HG02973 (cell line): Measurements from ENCODE around the gene B3GNT7.
"Not testable (repeated sequence)": the region's sequence is repeated elsewhere in the genome, so short reads cannot be mapped to it uniquely, and the experiment has no call there.

Source experiments
- ATAC-seq: cut with Tn5 transposase; IDR thresholded peaks from one replicate; pipeline ENCODE4 v1.9.1; 2021; ENCODE audit warnings: moderate library complexity; ENCODE audit not compliant: unreplicated experiment

The B3GNT7 gene

DNA sequence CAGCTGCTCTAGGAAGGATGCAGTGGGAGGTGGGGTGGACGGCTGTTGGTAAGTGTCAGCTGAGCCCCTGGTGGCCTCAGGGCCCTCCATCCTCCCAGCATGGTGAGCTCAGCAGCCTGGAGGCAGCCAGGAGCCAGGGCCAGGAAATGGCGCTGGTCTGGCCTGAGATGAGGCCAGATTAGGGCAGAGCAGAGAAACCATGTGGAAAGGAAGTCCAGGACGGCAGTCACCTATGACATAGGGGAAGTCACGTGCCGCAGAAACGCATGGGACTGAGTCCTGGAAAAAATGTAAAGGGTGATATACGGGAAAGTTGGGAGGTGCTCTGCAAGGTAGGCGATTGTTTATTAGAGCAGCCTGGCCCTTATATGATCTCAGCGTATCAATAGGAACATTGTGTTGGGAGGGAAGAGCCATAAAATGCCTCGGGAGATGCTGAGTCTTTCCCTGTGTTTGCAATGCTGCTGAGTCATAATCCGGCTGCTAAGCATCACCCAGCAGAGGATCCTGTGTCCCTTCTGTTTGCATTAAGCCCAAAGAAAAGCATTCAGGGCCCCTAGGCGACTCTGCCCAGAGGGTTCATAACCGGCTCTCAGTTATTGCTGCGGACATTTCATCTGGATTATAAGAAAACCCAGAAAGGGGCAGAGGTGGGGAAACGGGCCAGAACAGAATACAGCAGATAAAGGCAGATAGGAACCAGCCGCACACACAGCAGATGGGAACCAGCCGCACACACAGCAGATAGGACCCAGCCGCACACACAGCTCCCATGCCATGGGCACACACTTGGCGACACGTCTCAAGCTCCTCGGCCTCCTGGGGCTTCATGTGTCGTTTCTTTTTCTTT, 30.3 kb upstream of the B3GNT7 start:
- no peak for ATAC-seq

DNA sequence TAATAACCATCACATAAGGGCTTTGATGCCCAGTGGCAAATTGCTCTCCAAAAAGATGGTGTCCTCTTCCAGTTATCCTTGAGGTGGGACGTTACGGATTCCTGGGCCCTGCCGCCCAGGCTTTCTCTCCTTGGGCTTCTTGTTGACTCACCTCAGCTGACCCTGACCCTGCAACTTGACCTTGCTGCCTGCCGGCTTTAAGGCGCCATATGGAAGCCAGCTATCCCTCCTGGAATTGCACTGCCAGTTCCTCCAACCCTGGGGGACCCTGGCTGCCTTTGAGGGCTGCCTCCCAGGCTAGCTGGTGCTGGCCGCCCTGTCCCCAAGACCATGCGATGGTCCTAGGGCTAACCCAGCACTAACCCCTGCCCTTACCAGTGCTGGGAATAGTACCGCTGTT, 28.3 kb upstream of the B3GNT7 start:
- ATAC-seq: no peak

DNA sequence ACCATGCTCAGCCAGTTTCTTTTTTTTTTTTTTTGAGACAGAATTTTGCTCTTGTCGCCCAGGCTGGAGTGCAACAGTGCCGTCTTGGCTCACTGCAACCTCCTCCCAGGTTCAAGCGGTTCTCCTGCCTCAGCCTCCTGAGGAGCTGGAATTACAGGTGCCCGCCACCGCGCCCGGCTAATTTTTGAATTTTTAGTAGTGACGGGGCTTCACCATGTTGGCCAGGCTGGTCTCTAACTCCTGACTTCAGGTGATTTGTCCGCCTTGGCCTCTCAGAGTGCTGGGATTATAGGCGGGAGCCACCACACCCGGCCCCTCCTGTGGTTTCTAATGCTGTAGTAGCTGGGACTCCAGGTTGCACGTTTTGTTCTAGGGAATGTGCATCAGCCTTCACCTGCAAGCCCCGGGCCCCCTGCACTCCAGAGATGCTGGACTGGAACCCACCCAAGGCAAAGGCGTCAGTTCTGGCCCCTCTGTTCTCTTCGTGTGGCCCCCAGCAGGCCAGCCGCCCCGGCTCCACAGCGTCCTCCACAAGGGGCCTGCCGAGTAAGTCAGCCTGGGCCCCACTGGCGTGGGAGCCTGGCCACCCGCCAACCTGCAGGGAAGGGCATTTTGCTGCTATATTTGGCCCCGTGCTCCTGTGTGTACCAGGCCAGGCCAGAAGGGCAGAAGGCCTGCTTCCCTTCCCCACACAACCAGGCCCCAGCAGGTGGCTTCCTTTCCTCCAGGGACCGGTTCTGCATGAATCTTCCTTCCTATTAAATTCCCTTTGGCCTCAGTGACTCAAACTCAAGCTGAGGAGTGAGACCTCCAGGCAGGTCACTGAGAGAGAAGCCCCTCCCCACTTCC, 25.7 kb upstream of the B3GNT7 start:
- no peak for ATAC-seq

DNA sequence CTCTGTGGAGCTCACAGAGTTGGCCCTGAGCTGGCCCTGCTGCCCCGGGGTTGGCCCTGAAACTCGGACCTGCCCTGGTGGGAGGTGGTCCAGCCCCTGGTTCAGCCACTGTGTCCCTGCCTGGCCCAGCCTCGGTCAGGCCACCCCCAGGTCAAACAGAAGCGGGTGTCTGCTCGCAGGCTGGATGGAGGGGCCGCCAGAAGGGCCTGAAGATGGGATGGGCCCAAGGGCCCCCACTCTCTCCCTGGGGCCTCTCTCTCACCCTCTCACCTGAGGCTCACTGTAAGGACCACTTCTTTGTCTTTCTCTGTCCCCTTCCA, 25.1 kb upstream of the B3GNT7 start:
- ATAC-seq: no peak

DNA sequence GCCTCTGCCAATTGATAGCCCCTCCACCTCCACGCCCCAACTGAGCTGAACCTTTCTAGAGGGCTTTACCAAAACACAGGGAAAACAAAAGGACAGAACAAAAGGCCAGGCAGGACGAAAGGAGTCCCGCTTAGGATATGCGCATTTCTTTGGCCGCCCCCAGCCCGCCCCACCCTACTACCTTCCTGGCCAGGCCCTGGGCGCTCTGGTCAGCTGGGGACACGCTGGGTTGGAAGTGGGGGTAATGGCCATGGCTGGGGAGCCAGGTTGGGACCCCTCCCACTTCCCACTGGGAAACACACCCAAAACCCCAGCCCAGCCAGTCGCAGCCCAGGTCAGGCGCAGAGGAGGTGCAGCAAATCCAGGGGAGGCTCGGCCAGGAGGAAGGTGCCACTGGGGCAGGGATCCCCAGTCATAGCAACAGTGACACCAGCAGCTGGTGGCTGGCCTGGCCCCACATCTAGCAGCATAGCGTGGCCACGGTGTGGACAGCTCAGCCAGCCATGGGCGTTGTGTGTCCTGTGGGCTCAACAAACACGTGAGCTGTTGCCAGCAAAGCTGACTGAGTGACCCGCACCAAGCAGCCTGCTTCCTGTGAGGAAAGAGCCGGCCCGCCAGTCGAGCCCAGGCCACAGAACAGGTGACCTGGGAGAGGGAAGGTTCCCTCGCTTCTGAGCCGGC, 24.6 kb upstream of the B3GNT7 start:
- no peak for ATAC-seq

DNA sequence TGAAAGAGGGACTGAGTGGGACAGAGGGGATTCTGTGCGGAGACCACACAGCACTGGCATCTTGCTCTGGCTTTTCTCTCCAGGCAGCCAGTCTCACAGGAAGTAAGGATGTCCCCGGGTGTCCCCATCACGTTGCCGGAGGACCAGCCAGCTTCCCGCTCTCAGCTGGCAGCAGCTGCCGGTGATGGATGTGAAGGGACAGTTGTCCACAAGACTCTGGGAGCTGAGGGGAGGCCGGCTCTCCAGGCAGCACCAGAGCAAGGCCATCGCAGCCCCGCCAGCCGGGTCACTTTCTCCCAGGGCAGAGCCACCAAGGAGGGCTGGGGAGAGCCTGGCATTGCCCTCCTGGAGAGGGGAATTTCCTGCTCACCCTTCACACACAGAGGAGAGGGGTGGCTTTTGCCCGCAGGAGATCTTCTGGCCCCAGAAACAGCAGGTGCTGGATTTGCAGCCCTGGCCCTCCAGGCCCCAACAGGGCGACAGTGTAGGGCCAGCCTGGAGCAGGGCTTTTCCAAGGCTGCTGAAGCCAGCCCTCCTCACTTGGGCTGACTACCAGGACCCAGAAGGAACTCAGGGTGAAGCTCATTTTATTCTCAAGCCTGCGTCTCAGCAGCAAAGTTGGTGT, 24.0 kb upstream of the B3GNT7 start:
- ATAC-seq: no peak

DNA sequence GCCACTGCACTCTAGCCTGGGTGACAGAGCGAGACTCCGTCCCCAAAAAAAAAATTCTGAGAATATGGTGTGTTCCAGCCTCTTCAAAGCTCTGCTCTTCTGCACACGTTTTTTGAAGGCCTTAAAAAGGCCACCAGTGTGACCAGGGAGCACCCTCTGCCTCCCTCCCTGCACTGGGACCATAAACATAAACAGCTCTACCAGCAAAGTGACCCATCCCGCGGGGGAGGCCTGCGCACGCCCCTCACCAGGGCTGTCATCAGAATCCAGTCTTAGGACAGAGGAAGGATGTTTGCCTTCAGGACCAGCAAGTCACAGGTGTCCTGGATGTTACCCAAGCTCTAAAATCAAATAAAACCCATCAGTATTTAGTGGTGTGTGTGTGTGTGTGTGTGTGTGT, 23.2 kb upstream of the B3GNT7 start:
- no peak for ATAC-seq

DNA sequence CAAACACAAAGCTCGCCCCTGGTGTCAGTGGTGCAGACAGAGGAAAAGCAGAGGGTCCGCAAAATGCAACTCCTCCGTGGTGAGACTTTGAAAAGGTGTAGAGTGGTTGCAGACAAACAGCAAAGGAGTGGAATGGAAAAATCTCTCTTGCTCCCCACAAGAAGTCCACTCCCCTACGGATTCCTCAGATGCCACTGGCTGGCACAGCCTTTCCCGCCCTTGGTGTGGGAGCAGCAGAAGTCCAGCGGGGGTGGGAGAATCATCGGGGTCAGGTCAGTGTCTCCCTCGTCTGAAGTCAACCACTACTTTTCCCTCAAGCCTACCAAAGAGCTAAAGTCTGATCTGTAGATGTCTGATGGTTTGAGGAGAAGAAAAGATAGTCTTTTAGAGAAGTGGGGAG, 22.3 kb upstream of the B3GNT7 start:
- no peak for ATAC-seq

DNA sequence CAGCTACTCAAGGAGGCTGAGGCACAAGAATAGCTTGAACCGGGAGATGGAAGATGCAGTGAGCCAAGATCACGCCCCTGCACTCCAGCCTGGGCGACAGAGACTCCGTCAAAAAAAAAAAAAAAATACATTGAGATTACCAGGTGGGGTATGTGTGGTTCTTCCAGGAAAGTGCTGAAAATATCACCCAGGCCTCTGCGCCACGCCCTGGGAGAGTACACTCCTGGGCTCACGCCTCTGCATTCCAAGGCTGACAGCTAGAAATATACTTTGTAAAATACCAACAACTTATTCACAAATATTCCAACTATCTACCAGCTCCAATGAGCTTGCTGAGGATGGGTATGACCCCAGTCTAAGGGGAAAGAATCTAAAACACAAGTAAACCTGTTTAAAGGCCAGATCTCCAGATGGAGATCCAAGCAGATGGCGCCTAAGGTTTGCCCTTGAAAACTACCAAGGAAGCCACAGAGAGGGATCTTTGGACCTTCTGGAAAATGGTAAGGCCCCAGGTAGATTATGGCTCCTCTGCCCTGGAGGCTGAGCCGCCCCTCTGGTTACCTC, 21.6 kb upstream of the B3GNT7 start:
- ATAC-seq: no peak

DNA sequence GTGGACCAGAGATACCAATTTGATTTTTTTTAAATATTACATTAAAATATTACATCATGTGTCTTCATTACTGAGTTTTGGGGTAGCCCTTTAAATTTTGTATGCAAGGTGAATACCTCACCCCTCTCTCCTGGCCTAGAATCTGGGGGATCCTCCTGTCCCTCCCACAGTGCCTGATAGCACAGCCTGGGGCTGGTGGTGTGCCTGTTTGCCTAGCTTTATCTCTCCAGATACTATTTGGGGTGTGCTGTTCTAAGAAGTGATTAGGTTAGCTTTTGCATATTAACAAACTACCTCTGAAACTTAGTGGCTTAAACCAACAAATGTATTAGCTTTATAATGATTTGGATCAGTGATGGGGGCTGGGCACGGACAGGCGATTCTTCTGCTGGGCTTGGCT, 20.7 kb upstream of the B3GNT7 start:
- ATAC-seq: no peak

DNA sequence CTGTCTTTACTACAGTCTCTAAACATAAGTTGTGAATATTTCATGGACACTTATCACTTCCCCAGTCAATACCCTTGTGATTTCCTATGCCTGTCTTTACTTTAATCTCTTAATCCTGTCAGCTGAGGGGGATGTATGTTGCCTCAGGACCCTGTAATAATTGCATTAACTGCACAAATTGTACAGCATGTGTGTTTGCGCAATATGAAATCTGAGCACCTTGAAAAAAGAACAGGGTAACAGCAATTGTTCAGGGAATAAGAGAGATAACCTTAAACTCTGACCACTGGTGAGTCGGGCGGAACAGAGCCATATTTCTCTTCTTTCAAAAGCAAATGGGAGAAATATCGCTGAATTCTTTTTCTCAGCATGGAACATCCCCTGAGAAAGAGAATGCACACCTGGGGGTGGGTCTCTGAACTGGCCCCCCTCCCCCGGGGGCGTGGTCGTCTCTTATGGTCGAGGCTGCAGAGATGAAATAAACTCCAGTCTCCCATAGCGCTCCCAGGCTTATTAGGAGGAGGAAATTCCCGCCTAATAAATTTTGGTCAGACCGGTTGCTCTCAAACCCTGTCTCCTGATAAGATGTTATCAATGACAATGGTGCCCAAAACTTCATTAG, 19.4 kb upstream of the B3GNT7 start:
- not testable (repeated sequence) for ATAC-seq

DNA sequence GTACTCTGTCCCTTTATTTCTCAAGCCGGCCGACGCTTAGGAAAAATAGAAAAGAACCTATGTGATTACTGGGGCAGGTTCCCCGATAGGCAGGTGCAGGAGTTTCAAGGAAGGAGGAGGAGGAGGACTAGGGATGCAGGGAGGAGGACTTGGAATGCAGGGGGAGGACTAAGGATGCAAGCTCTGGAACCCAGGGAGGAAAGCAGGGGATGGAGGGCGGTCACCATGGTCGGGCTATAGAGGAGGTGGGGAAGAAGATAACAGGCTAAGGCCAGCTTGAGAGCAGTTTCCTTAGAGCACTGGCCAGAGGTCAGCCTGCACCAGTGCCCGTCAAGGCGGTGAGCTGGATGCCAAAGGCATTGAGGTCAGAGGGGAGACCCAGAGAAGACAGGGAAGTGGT, 18.7 kb upstream of the B3GNT7 start:
- ATAC-seq: no peak

DNA sequence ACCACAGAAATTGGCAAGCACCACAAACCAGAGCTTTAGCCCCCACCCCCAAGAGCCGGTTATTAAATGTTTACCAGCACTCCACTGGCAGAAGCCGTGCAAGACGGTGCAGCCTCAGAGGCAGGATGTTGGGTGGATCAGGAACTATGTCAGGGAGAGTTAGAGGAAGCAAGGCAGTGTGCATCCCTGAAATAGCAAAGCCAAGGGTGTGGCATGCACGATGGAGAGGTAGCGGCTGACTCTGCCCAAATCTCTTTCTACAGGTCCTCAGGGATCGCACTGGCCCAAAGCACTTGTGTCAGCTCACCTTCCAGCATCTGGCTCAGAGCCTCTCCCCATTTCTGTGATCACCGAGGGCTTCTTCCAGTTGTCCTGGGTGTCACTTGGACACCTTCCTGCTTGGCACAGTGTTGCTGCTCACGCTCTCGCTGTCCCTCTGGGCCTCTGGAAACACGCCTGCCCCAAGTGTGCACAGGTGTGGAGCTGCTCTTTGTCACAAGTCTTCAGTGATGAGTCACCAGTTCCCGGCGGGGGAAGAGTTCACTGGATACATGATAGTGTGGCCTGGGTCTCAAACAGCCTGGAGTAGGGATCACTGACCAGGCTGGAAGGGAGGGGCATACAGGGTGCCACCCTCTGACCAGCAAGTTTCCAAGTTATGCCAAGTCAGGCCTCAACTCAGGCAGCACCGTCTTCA, 17.3 kb upstream of the B3GNT7 start:
- ATAC-seq: no peak

DNA sequence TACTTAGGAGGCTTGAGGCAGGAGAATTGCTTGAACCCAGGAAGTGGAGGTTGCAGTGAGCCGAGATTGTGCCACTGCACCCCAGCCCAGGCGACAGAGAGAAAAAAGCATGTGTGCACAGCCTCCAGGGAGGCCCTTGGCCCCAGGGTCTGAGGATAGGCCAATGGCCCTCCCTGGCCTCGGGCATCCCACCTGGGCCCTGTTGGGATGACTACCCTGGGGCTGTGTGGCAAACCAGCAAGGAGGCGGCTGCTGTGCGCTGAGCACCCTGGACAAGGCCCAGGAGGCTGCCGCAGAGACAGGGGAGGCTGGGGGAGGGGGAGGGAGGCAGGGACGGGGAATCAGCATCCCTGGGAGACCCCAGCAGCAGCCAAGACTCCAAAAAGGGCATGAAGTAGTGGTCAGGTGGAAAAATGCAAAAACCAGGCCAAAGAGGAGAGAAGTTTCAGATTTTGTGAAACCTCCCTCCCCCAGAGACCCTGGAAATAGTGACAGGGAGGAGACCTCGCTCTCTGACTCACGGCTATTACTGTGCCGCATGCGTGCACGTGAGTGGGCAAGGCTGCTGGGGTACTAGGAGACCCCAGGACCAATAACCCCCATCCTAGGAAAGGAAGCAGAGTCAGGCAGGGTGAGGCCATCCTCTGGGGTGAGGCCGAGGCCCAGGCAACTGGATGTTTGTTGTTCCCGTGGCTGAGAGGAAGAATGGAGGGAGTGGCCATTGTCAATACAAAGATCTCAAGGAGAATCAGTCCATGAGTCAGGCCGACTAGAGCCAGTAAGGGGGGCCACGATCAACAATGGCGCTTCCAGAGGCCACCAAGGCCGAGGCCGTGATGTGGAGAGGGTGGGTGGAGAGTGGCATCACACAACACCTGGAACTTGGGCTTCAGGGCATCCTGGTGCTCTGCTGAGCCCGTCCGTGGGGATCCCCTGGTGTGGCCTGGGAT, 16.0 kb upstream of the B3GNT7 start:
- ATAC-seq: no peak

DNA sequence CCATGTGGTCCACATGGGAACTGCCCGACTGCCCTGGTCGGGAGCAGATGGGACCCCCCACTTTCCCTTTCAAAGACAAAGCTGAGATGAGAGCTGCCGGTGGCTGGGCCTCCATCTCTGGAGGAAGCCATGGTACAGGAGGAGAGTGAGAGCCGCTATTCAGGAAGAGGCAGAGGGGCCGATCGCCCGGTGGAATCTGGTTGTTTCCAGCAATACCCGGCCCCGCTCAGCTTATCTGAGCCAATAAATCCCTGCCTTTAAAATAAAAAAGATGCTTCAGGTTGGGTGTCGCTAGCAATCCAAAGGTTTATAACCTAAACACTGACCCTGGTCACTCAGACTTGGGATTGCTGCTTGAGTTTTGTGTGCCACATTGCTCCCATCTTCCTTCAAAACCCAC, 15.2 kb upstream of the B3GNT7 start:
- no peak for ATAC-seq

DNA sequence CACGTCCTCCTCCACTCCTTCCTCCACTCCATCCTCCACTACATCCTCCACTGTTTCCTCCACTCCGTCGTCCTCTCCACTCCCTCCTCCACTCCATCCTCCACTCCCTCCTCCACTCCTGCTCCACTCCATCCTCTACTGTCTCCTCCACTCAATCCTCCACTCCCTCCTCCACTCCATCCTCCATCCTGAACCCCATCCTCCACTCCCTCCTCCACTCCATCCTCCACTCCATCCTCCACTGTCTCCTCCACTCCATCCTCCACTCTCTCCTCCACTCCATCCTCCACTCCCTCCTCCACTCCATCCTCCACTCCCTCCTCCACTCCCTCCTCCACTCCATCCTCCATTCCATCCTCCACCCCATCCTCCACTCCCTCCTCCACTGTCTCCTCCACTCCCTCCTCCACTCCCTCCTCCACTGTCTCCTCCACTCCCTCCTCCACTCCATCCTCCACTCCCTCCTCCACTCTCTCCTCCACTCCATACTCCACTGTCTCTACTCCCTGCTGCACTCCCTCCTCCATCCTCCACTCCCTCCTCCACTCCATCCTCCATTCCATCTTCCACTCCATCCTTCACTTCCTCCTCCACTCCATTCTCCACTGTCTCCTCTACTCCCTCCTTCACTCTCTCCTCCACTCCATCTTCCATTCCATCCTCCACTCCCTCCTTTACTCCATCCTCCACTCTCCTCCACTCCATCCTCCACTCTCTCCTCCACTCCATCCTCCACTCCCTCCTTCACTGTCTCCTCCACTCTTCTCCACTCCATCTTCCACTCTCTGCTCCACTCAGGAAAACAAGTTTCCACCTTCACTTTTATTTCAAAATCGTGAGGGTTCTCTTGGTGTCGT, 14.3 kb upstream of the B3GNT7 start:
- ATAC-seq: no peak

DNA sequence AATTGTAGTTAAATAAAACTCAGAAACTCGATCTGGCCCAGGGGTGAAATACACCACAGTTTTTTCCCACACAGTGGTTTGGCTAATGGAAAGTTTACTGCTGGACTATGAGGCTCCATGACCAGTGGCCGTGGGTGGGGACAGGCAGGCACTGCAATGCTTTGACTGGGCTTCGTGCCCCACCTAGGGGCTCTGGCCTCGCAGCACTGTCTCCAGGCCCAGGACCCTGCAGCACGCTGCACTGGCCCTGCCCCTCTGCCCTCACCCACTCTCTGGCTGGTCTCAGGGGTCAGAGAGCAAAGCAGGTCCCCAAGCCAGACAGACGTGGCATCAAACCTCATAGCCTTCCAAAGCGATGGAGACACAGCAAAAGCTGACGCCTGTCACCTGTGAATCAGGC, 13.4 kb upstream of the B3GNT7 start:
- no peak for ATAC-seq
